ENCODE results near the gene ETS1.
A peak's percentile ranks its signal among the peaks of the same experiment; 100 is the strongest.

Gene ETS1

GRCh38 chr11:128480665-128481064, 106.7 kb downstream of the ETS1 start:
- no peak for DNase-seq (ENCODE audit: low read depth)

- DNase-seq (ENCODE audit: low read depth): no peak
These were observed 107.3 kb downstream of the ETS1 start for GRCh38 chr11:128480066-128480465.

GRCh38 chr11:128479144-128479543, 108.2 kb downstream of the ETS1 start:
- DNase-seq (ENCODE audit: low read depth): no peak

GRCh38 chr11:128478305-128478704, 109.1 kb downstream of the ETS1 start:
- DNase-seq (ENCODE audit: low read depth): no peak

GRCh38 chr11:128477811-128478210, 109.5 kb downstream of the ETS1 start:
- no peak for DNase-seq (ENCODE audit: low read depth)

GRCh38 chr11:128477278-128477677, 110.1 kb downstream of the ETS1 start:
- no peak for DNase-seq (ENCODE audit: low read depth)

- DNase-seq (ENCODE audit: low read depth): no peak
These were observed 110.6 kb downstream of the ETS1 start for GRCh38 chr11:128476729-128477128.

GRCh38 chr11:128476049-128476448, 111.3 kb downstream of the ETS1 start:
- no peak for DNase-seq (ENCODE audit: low read depth)

- peak; percentile 57 for DNase-seq (ENCODE audit: low read depth)
These were observed 113.1 kb downstream of the ETS1 start for GRCh38 chr11:128474036-128474874.

GRCh38 chr11:128473636-128474035, 113.7 kb downstream of the ETS1 start:
- DNase-seq (ENCODE audit: low read depth): no peak

GRCh38 chr11:128472128-128473089, 114.9 kb downstream of the ETS1 start:
- DNase-seq (ENCODE audit: low read depth): peak; percentile 86

GRCh38 chr11:128471138-128471661, 116.2 kb downstream of the ETS1 start:
- DNase-seq (ENCODE audit: low read depth): no peak

GRCh38 chr11:128470081-128470480, 117.3 kb downstream of the ETS1 start:
- DNase-seq (ENCODE audit: low read depth): no peak

- no peak for DNase-seq (ENCODE audit: low read depth)
These were observed 118.1 kb downstream of the ETS1 start for GRCh38 chr11:128469220-128469619.

GRCh38 chr11:128468111-128468510, 119.2 kb downstream of the ETS1 start:
- DNase-seq (ENCODE audit: low read depth): peak; percentile 82

GRCh38 chr11:128467610-128468041, 119.7 kb downstream of the ETS1 start:
- peak; percentile 100 for DNase-seq (ENCODE audit: low read depth)

GRCh38 chr11:128467041-128467440, 120.3 kb downstream of the ETS1 start:
- DNase-seq (ENCODE audit: low read depth): no peak

- DNase-seq (ENCODE audit: low read depth): no peak
These were observed 121.2 kb downstream of the ETS1 start for GRCh38 chr11:128465946-128466705.

GRCh38 chr11:128465531-128465930, 121.8 kb downstream of the ETS1 start:
- DNase-seq (ENCODE audit: low read depth): no peak

- DNase-seq (ENCODE audit: low read depth): no peak
These were observed 122.4 kb downstream of the ETS1 start for GRCh38 chr11:128464878-128465450.

- DNase-seq (ENCODE audit: low read depth): peak; percentile 51
These were observed 123.4 kb downstream of the ETS1 start for GRCh38 chr11:128463979-128464378.
